Activated CD4-positive, alpha-beta T cell treated with anti-CD3 and anti-CD28 coated beads, Interleukin-2, Interleukin-4, amounts not matched to agents 100 ng/mL and 50 ng/mL, durations not matched to agents 16 hours and 8 hours (primary cell): ENCODE measurements around the gene CRHR1.

ENCODE experiments used
- DNase-seq: peaks from one replicate; pipeline ENCODE4 v3.0.0-alpha.2; 2020; ENCODE audit warnings: low spot score

CRHR1 gene

GRCh38 chr17:45790296-45790922 is 6.3 kb downstream of the CRHR1 start:
- DNase-seq: no peak

GRCh38 chr17:45791041-45791582 is 7.0 kb downstream of the CRHR1 start:
- no peak for DNase-seq

GRCh38 chr17:45791935-45792334 is 7.8 kb downstream of the CRHR1 start:
- no peak for DNase-seq

DNA sequence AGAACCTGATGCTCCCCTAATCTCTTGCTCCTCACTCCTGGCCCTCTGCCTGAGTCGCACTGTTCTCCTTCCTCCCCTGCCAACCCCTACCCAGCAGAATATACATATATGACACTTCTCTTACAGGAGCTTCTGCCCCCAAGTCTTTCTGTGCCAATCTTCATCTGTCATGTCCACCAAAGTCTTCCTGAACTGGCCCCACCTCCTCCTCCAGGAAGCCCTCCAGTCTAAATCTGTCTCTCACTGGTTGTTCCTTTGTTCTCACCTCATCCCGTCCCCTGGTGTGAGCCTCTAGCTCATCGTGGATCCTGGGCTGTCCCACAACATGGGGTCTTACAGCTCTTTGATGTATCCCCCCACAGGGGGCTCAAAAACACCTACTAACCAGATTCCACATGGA is 8.3 kb downstream of the CRHR1 start:
- no peak for DNase-seq

- DNase-seq: no peak
These were observed 9.1 kb downstream of the CRHR1 start for GRCh38 chr17:45792995-45793755.

GRCh38 chr17:45793999-45794540 is 9.9 kb downstream of the CRHR1 start:
- no peak for DNase-seq

GRCh38 chr17:45794840-45795239 is 10.7 kb downstream of the CRHR1 start:
- DNase-seq: no peak

DNA sequence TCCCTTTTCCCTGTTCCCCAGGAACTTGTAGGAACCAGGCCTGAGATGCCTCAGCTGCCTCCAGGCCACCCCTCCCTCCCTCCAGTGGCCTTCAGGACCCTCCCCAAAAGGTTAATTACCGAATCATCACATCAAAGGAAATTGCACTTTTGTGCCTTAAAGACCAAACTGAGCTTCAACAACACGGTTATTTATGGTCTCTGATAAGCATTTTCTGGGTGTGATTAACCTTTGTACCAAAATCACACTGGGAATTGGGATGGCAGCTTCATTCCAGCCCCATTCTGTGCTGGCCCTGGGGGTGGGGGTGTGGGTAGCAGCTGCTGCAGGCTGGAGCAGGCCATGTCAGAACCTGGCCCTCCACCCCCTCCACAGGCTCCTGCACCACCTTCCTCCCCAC is 16.7 kb downstream of the CRHR1 start:
- DNase-seq: no peak

DNA sequence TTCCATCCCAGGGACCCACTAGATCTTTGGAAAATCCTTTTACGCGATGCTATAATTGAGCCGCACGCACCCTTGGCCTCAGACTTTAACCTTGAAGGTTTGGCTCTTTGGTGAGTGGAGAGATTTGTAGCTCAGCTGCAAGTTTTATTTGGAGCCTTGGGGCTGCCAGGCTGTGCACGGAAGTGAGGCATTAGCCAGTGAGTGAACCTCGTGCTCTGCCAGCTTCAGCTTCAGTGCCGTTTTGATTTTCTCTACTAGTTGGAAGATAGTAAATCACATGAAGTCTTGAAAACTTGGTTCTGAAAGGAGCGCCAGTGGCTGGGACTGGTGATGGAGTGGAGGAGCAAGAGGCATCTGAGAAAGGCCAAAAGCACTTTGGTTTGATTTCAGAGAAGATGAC is 17.3 kb downstream of the CRHR1 start:
- DNase-seq: no peak

- DNase-seq: no peak
These were observed 24.7 kb downstream of the CRHR1 start for GRCh38 chr17:45808845-45809244.

- no peak for DNase-seq
These were observed 25.4 kb downstream of the CRHR1 start for GRCh38 chr17:45809499-45809898.

DNA sequence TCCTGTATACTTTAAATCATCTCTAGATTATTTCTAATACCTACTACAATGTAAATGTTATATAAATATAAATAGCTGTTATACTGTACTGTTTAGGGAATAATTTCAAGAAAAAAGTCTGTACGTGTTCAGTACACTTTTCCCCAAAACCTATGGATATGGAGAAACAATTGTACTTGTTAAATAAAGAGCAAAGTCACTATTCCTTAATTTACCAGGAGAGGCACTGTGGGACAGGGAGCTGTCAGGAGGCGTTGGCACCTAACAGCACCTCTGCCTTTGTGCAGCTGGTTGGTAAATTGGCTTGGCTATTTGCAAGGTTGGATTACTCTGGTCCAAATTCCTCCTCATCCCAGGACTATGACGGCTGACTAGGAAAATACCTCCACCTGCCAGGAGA is 28.0 kb downstream of the CRHR1 start:
- DNase-seq: no peak

DNA sequence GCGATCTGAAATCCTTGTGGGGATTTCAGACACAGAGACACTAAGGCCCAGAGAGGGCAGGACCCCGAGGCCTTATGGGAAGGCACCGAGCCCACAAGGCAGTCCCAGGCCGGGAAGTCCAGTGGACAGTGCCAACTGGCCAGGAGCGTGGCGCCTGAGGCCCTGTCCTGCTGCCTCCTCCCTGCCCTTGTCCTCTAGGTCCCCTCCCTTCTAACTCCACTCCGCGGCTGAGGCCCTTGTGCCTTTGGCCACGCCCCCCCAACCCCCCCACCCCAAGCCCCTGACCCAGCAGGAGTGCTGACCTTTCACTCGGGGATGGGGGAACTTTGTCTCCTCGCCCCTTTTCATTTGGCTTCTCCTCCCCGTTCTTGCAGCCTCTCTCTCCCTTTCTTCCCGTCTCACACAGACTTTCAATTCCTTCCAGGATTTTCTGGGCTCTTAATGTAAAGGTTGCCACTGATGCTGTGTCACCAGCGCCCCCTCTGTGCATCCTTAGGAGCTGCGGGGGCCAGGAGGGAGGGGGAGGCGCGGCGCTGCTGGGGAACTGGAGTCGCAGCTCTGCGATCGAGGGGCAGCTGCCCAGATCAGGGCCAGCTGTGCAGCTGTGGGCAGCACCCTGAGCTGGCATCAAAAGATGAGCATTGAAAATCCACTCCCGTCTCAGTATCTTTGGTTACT is 29.1 kb downstream of the CRHR1 start:
- DNase-seq: no peak

DNA sequence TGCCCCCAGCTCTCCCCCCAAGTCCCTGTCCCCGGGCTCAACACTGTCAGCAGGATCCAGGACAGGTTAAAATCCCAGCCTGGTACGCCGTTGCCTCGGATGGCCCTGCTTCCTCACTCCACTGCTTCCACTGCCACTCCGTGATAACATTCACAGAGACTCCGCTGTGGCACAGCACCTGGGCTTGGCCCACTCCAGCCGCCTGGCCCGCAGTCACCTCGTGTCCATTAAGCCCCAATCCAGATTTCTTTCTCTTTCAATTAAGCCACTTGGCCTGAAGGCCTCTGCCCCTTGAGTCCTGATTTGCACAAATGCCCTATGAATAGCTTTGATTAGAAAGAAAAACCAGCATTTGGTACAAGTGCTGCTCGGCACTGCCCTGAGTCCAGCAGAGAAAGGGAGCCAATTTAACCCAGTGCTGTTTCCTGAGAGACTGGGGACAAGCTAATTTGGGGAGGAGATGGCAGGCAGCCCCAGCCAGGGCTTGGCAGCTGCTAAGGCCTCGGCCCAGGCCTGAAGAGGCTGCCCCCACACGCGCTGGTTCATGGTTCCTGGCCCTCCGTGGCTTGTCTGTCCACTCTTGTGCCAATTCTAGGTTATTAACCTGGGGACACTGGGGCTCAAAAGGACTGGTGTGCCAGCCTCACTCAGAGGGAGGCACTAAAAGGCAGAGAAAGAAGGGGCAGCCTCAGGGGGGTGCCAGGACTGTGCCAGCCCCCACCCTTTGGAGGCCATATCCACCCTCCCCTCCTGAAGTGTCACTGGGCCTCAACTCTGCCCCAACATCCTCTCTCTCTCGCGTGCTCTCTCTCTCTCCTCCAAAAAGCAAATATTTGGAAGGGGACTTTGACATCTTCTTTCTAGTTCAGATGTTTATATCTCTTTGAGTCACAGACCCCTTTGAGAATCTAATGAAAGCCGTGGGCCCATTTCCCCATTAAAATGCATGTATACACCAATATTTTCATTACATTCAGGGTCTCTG is 30.8 kb downstream of the CRHR1 start:
- no peak for DNase-seq

DNA sequence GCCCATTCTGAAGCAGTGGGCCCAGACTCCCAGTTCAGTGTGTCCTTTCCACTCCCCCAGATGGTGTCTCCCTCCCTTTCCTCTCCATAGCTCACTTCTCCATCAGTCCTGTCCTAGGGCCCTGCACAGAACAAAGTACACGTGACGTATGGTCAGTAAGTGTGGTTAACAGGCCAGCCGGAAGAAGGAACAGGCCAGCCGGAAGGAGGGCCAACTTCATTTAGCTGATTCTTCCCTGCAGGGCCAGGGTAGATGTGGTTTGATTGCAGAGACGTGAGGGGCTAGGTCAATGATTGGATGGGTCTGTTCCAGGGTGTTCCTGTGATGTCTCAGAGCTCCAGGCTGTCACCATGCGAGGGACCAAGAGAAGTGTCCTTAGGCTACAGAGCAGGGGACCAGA is 31.6 kb downstream of the CRHR1 start:
- DNase-seq: no peak

DNA sequence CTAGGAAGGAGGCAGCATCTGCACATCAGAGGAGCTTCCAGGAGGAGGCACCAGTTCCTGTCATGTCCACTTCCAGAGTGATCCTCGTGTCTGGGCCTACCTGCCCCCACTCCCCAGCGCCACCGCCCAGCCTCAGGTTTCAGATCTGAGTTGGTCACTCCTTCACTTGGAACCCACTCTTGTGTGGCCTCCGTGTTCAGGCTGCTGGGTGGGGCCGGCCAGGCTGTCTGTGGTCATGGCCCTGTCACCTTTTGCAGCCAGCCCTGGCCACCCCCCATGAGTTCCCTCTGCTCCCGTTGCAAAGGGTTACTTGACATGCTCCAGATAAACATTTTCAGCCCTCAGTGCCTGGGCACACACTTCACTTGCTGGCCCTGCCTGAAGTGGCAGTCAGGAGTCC is 33.9 kb downstream of the CRHR1 start:
- no peak for DNase-seq

- DNase-seq: no peak
These were observed 34.6 kb downstream of the CRHR1 start for GRCh38 chr17:45818699-45819098.

- DNase-seq: no peak
These were observed 35.5 kb downstream of the CRHR1 start for GRCh38 chr17:45819632-45820031.

- no peak for DNase-seq
These were observed 36.1 kb downstream of the CRHR1 start for GRCh38 chr17:45820052-45820780.

GRCh38 chr17:45821147-45821546 is 37.0 kb downstream of the CRHR1 start:
- no peak for DNase-seq

- no peak for DNase-seq
These were observed 39.5 kb downstream of the CRHR1 start for GRCh38 chr17:45823598-45823997.
